SK-N-DZ (cell line): ENCODE data around the gene PRTN3.

ENCODE experiments used
- DNase-seq: peaks from one replicate; pipeline ENCODE4 v3.0.0-alpha.2; 2015; ENCODE audit warnings: low spot score

PRTN3 gene

GRCh38 chr19:802498-803098 is 38.2 kb upstream of the PRTN3 start:
- DNase-seq: no peak

- DNase-seq: no peak
Observed at GRCh38 chr19:803099-803561, 37.7 kb upstream of the PRTN3 start.

GRCh38 chr19:803686-804418 is 36.9 kb upstream of the PRTN3 start:
- DNase-seq: no peak

- no peak for DNase-seq
Observed at GRCh38 chr19:804419-805165, 36.2 kb upstream of the PRTN3 start.

- DNase-seq: no peak
Observed at GRCh38 chr19:805166-805551, 35.6 kb upstream of the PRTN3 start.

GRCh38 chr19:805600-806550 is 34.9 kb upstream of the PRTN3 start:
- no peak for DNase-seq

GRCh38 chr19:806815-807421 is 33.9 kb upstream of the PRTN3 start:
- no peak for DNase-seq

- DNase-seq: no peak
Observed at GRCh38 chr19:807627-808422, 33.0 kb upstream of the PRTN3 start.

- DNase-seq: no peak
Observed at GRCh38 chr19:808423-808775, 32.4 kb upstream of the PRTN3 start.

- DNase-seq: no peak
Observed at GRCh38 chr19:810077-810855, 30.5 kb upstream of the PRTN3 start.

- DNase-seq: no peak
Observed at GRCh38 chr19:810883-811489, 29.8 kb upstream of the PRTN3 start.

- DNase-seq: no peak
Observed at GRCh38 chr19:811506-812048, 29.2 kb upstream of the PRTN3 start.

GRCh38 chr19:812049-812746 is 28.6 kb upstream of the PRTN3 start:
- no peak for DNase-seq

GRCh38 chr19:812747-813218 is 28.0 kb upstream of the PRTN3 start:
- no peak for DNase-seq

- DNase-seq: no peak
Observed at GRCh38 chr19:813219-814151, 27.3 kb upstream of the PRTN3 start.

- DNase-seq: no peak
Observed at GRCh38 chr19:814152-815078, 26.4 kb upstream of the PRTN3 start.
